ENCODE measurements around the gene SUCLG1.
A peak's percentile ranks its signal among the peaks of the same experiment; 100 is the strongest.

Gene SUCLG1

GRCh38 chr2:84493514-84493913 is 34.4 kb upstream of the SUCLG1 start:
- TF ChIP-seq, protein P1, sequence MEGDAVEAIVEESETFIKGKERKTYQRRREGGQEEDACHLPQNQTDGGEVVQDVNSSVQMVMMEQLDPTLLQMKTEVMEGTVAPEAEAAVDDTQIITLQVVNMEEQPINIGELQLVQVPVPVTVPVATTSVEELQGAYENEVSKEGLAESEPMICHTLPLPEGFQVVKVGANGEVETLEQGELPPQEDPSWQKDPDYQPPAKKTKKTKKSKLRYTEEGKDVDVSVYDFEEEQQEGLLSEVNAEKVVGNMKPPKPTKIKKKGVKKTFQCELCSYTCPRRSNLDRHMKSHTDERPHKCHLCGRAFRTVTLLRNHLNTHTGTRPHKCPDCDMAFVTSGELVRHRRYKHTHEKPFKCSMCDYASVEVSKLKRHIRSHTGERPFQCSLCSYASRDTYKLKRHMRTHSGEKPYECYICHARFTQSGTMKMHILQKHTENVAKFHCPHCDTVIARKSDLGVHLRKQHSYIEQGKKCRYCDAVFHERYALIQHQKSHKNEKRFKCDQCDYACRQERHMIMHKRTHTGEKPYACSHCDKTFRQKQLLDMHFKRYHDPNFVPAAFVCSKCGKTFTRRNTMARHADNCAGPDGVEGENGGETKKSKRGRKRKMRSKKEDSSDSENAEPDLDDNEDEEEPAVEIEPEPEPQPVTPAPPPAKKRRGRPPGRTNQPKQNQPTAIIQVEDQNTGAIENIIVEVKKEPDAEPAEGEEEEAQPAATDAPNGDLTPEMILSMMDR (IDR thresholded peaks at IDR 0.05): no peak
- TF ChIP-seq ZFX (IDR thresholded peaks at IDR 0.05; ENCODE audit: borderline replicate concordance): no peak
- H3K27ac ChIP-seq: no peak overlapping the region

DNA sequence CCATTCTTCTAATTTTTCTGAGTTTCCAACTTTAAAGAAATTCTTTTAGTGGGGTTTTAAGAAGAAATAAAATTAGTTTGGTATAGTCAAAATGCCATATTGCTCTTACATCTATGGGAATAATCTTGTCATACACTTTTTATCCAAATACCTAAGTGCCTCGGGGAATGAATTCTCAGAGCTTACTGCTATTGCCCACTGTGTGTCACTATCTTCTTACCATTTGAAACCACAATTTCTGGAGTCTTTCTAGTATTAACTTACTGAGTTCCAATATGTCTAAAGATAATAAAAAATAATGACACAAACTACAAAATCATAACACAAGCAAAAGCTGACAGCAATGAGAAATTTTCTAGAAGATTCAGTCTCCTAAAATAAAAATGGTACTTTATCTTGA is 33.5 kb upstream of the SUCLG1 start:
- TF ChIP-seq, protein P1 (IDR thresholded peaks at IDR 0.05): 0 out of 2 replicates have a peak, but pooled peaks have one; percentile 8
- TF ChIP-seq ZFX (IDR thresholded peaks at IDR 0.05; ENCODE audit: borderline replicate concordance): no peak
- no peak overlapping the region for H3K27ac ChIP-seq

DNA sequence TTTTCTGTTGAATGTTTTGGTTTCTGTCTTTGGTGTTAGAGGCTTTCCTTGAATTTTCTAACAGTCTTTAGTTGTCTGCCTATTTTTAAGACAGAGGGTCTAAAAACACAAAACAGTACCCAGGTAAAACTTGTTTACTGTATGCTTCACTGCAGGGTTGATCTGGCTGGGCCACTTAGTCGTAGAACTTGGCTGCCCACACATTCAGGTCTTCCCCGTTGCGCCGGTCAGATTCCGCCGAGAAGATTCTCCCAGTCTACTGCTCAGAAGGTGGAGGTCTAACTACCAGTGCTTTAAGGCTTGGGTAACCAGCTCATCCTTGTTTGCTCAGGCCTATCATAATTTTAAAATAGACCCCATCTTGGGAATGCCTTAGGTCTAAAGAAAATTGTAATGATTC is 32.7 kb upstream of the SUCLG1 start:
- H3K27ac ChIP-seq: no peak overlapping the region
- TF ChIP-seq ZFX (IDR thresholded peaks at IDR 0.05; ENCODE audit: borderline replicate concordance): no peak
- TF ChIP-seq, protein P1 (IDR thresholded peaks at IDR 0.05): no peak

DNA sequence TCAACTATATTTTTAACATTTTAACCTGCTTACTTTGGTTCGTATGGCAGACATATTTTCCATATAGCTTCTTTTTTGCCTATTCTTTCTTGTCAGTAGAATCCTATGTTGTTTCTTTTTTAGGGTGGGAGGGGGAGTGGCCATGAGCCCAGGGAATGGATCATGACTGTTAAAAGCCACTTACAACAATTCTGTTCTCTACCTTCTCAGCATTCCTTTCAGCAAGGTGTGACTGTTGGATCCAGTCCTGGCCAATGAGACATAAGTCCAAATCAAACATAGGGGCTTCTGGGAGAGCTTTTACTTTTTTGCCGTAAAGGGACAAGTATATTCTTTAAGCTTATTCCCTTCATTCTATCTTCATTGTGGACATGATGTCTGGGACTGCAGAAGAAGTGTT is 32.2 kb upstream of the SUCLG1 start:
- TF ChIP-seq ZFX (IDR thresholded peaks at IDR 0.05; ENCODE audit: borderline replicate concordance): no peak
- TF ChIP-seq, protein P1 (IDR thresholded peaks at IDR 0.05): no peak
- no peak overlapping the region for H3K27ac ChIP-seq

DNA sequence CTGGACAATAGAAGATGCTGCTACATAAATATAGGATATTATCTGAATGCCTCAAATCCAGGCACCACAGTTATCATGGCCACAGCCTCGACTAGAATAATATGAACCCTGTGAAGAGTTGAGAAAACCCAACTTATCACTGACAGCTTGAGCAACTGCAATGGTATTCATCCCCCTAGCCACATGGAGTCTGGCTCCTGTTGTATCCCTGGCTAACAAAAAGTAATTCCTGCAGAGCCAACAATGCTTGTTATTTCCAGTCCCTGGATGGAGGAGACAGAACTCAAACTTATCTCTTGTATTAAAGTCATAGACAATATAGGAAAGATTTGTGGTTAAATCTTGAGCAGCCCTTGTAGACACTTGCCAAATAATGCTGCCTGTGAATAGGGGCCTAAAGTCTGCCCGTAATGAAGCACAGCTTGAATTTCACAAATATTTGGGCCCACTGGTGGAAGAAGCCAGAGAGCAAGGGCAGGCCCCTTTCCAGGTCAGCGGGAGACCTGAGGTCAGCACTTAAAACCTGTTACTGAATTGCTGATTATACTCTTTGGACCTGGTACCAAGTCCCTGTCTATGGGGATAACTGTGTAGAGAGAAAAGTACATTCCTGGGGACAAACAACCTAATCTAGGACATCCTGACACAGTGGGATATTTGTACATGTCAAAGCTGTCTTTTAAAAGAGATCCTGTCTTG is 28.4 kb upstream of the SUCLG1 start:
- TF ChIP-seq, protein P1 (IDR thresholded peaks at IDR 0.05): no peak
- TF ChIP-seq ZFX (IDR thresholded peaks at IDR 0.05; ENCODE audit: borderline replicate concordance): no peak

GRCh38 chr2:84486441-84487115 is 27.5 kb upstream of the SUCLG1 start:
- no peak for TF ChIP-seq ZFX (IDR thresholded peaks at IDR 0.05; ENCODE audit: borderline replicate concordance)
- TF ChIP-seq, protein P1 (IDR thresholded peaks at IDR 0.05): no peak
- H3K27ac ChIP-seq: peak overlapping the region; percentile 70

More for the DNA sequence above, 28.4 kb upstream of the SUCLG1 start:
- H3K27ac ChIP-seq: peak overlapping the region; percentile 70; the same call in 1 of the 2 replicates

- H3K27ac ChIP-seq: no peak overlapping the region
- no peak for TF ChIP-seq ZFX (IDR thresholded peaks at IDR 0.05; ENCODE audit: borderline replicate concordance)
- TF ChIP-seq, protein P1 (IDR thresholded peaks at IDR 0.05): no peak
These were observed 24.2 kb upstream of the SUCLG1 start for GRCh38 chr2:84483320-84483719.
